ENCODE results near the gene MAP3K3. TPM values are rescaled to one million over a fixed set of nuclear protein-coding genes. Genes with fewer than 3 reads are reported as not detected.

Gene MAP3K3
- total RNA-seq, result 10 to 100 TPM; 44.0 to 72.0 TPM

DNA sequence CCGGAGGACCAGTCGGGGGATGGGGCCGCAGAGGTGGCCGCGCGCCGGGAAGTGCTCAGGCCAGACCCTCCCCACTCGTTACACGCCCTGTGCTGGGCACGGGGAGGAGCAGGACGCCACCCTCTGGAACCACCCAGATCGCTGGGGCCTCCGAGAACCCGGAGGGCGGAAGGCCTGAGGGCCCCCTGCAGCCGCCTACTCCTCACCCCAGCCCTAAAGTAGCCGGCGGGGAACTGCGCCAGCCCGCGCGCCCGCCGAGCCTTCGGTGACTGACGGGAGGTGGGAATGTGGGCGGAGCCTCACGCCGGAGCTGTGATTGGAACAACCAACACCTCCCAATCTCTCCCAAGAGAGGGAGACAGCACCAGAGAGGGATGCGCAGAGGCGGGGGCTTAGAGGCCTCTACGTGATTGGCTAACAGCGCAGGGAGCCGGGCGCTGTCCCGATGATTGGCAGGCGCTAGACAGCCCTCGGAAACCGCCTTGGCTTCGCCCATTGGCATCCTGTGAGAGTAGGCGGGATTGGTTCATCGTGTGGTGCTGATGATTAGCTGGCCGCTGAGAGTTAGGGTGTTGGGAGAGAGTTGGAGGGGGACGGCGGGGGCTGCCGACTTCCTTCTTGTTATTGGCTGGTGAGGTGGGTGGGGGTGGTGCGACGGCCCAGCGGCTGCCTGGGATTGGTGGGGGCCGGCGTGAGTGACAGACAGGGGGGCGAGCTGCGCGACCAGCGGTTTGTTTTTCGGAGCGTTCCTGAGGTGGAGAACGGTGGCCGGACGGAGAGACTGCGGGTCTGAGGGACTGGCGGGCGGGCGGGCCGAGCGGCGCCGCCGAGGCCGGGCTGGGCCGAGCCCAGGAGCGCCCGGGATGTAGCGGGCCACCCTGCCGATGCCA is at the start of gene MAP3K3:
MAP3K3 (plus strand) TSS at position 734 of the 890 bp plus-strand sequence. CDS start 343 bp downstream, outside the sequence.
- H3K27ac ChIP-seq, result peak within 1 kb of the TSS; percentile 80 to 87
- H3K9me3 ChIP-seq, result no peaks in the 10 kb centered on the region
- peak; percentile 100 for DNase-seq (ENCODE audit: low spot score)
- under 1% methylated on average over 73 of the region's 75 CpGs for WGBS
- TF ChIP-seq, protein P1, sequence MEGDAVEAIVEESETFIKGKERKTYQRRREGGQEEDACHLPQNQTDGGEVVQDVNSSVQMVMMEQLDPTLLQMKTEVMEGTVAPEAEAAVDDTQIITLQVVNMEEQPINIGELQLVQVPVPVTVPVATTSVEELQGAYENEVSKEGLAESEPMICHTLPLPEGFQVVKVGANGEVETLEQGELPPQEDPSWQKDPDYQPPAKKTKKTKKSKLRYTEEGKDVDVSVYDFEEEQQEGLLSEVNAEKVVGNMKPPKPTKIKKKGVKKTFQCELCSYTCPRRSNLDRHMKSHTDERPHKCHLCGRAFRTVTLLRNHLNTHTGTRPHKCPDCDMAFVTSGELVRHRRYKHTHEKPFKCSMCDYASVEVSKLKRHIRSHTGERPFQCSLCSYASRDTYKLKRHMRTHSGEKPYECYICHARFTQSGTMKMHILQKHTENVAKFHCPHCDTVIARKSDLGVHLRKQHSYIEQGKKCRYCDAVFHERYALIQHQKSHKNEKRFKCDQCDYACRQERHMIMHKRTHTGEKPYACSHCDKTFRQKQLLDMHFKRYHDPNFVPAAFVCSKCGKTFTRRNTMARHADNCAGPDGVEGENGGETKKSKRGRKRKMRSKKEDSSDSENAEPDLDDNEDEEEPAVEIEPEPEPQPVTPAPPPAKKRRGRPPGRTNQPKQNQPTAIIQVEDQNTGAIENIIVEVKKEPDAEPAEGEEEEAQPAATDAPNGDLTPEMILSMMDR (IDR thresholded peaks at IDR 0.05), result peak in 2 of 4 experiments; percentile 39 to 57
- peak; percentile 86 for TF ChIP-seq POLR2A (IDR thresholded peaks at IDR 0.05)
- peak; percentile 95 for TF ChIP-seq POLR2AphosphoS5 (IDR thresholded peaks at IDR 0.05)
- no peaks in the 10 kb centered on the region for H3K36me3 ChIP-seq
- intact Hi-C loops (cut with DNase I), result loop anchor here (5.0 kb wide), 3 partner anchors 70 to 225 kb away; partner anchors contain the start of gene DCAF7
- H3K4me1 ChIP-seq (replicated peaks), result peaks cover 10% of the 10 kb centered on the region
- peak within 1 kb of the TSS; percentile 55 to 78 for H3K4me3 ChIP-seq
- H3K27me3 ChIP-seq (replicated peaks; ENCODE audit: insufficient read depth), result no peaks in the 10 kb centered on the region

DNA sequence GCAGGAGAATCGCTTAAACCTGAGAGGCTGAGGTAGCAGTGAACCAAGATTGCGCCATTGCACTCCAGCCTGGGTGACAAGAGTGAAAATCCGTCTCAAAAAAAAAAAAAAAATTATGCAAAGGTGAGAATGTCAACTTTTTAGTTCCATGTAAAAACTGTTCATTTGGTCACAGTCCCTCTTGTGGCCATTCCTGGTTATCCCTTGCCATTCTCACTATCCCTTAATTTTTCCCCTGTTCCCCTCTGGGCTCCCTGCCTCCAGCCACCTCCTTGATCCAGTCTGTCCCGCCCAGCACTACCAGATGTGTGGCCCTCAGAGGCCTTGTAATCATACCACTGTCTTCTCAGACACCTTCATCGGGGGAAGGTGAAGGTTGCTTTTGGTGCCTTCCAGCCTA is 48.6 kb upstream of the MAP3K3 start:
- 84% methylated on average over 5 of the region's 5 CpGs for WGBS

DNA sequence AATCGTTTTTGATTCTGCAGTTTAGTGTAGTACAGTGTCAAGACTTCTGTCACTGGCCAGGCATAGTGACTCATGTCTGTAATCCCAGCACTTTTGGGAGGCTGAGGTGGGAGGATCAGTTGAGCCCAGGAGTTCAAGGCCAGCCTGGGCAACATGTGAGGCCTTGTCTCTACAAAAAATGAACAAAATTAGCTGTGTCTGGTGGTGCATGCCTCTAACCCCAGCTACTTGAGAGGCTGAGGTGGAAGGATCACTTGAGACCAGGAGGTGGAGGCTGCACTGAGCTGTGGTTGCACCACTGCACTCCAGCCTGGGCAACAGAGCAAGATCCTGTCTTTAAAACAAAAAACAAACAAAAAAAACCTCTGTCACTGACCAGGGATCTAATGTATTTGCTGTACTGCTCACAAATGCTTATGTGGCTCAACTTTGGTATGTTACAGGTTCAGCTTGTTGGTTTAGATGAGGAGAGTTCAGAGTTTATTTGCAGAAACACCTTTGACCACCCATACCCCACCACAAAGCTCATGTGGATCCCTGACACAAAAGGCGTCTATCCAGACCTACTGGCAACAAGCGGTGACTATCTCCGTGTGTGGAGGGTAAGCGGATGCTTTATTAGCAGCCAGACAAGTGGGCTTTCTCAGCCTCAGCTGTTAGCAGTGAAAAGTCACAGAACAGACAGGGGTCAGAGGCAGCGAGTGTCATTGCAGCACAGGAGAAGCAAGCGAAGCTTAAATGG is 44.0 kb upstream of the MAP3K3 start:
- no peaks in the 10 kb centered on the region for H3K9me3 ChIP-seq
- H3K27me3 ChIP-seq (replicated peaks; ENCODE audit: insufficient read depth), result no peaks in the 10 kb centered on the region
- no peak overlapping the region for H3K4me3 ChIP-seq
- TF ChIP-seq, protein P1 (IDR thresholded peaks at IDR 0.05), result no peak
- TF ChIP-seq POLR2AphosphoS5 (IDR thresholded peaks at IDR 0.05) (no peak), POLR2A (IDR thresholded peaks at IDR 0.05) (no peak)
- no peak for DNase-seq (ENCODE audit: low spot score)
- peaks cover 0 to 1% of the 10 kb centered on the region in 2 donors for H3K36me3 ChIP-seq
- H3K4me1 ChIP-seq (replicated peaks), result no peaks in the 10 kb centered on the region
- intact Hi-C loops (cut with DNase I), result no loop called here
- 74% methylated on average over 7 of the region's 7 CpGs for WGBS
- peak overlapping the region in 1 of 2 donors; percentile 0 for H3K27ac ChIP-seq

More for the DNA sequence above, 48.6 kb upstream of the MAP3K3 start:
- no peak for TF ChIP-seq POLR2AphosphoS5 (IDR thresholded peaks at IDR 0.05)
- TF ChIP-seq, protein P1 (IDR thresholded peaks at IDR 0.05), result peak in 1 of 4 experiments; percentile 5
- Histone ChIP-seq H3K4me3 (no peak overlapping the region), H3K27me3 (replicated peaks; ENCODE audit: insufficient read depth) (no peaks in the 10 kb centered on the region), H3K4me1 (replicated peaks) (no peaks in the 10 kb centered on the region), H3K36me3 (no peaks in the 10 kb centered on the region), H3K9me3 (no peaks in the 10 kb centered on the region), H3K27ac (no peak overlapping the region)
- DNase-seq (ENCODE audit: low spot score), result no peak
- intact Hi-C loops (cut with DNase I), result no loop called here

DNA sequence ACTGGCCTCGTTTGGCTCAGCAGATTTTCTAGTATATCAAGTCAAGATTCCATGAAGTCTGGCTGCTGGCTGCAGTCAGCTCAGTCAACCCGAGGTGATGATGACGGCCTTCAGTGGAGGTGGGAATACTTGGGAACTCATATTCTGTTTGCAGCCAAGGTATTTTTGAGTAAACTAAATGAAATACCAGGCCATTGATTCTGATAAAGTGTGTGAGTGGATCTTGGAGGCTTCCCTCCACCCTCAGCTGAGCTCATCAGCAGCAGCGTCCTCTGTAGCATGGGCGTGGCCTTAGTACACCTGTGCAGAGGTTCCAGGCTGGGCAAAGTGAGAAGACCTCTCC is 43.5 kb upstream of the MAP3K3 start:
- H3K27ac ChIP-seq, result no peak overlapping the region
- intact Hi-C loops (cut with DNase I), result no loop called here
- no peak for DNase-seq (ENCODE audit: low spot score)
- TF ChIP-seq POLR2A (IDR thresholded peaks at IDR 0.05) (no peak), POLR2AphosphoS5 (IDR thresholded peaks at IDR 0.05) (no peak)
- TF ChIP-seq, protein P1 (IDR thresholded peaks at IDR 0.05), result no peak
- H3K4me3 ChIP-seq, result no peak overlapping the region
- H3K9me3 ChIP-seq, result no peaks in the 10 kb centered on the region
- 54% methylated on average over 5 of the region's 5 CpGs for WGBS
- peaks cover 0 to 6% of the 10 kb centered on the region in 2 donors for H3K36me3 ChIP-seq
- H3K27me3 ChIP-seq (replicated peaks; ENCODE audit: insufficient read depth), result no peaks in the 10 kb centered on the region
- H3K4me1 ChIP-seq (replicated peaks), result no peaks in the 10 kb centered on the region
